Body of pancreas (tissue), 4 donors: ENCODE results near the gene IMPDH1. TPM values are rescaled to one million over a fixed set of nuclear protein-coding genes. Genes with fewer than 3 reads are reported as not detected.
A peak's percentile ranks its signal among the peaks of the same experiment; 100 is the strongest.

Experiments
- ATAC-seq: fragments of 150-250 bp; one replicate; pipeline ENCODE4 v1.9.1; 2016
- DNase-seq, 4 donors: peaks; one replicate each; pipeline ENCODE4 v3.0.0-alpha.2; 2019
- H3K27ac ChIP-seq, 4 donors: fragments of 200-600 bp; sonication (generic); 1 replicate in 3 of 4; 2 replicates in 1 of 4; pipeline versions ENCODE4 v1.5.1 to v1.6.1; 2016 to 2019; ENCODE audit warnings: mild to moderate bottlenecking in 1 of 4, mixed read lengths in 1 of 4, moderate library complexity in 1 of 4
- H3K27me3 ChIP-seq, 2 donors: fragments of 200-600 bp; sonication (generic); one replicate each; pipeline ENCODE4 v1.6.0; 2016; ENCODE audit warnings: mild to moderate bottlenecking in 1 of 2
- H3K36me3 ChIP-seq, 2 donors: fragments of 200-600 bp; sonication (generic); replicated peaks in 1 of 2; 2 replicates each; pipeline ENCODE4 v1.5.1; 2016; ENCODE audit warnings: low read depth in 2 of 2; ENCODE audit not compliant: insufficient read depth in 1 of 2
- H3K4me1 ChIP-seq: fragments of 200-600 bp; sonication (generic); one replicate; pipeline ENCODE4 v1.6.0; 2016
- H3K4me3 ChIP-seq, 2 donors: fragments of 200-600 bp; sonication (generic); 1 replicate in 1 of 2; 2 replicates in 1 of 2; pipeline ENCODE4 v1.5.1; 2016 to 2019
- H3K9me3 ChIP-seq, 3 donors: fragments of 200-600 bp; sonication (generic); 1 replicate in 2 of 3; 2 replicates in 1 of 3; pipeline ENCODE4 v1.5.1; 2016
- CTCF ChIP-seq, 7 experiments: fragments of 450-650 bp in 4 of 7; fragments of 200-600 bp in 3 of 7; sonication (generic) in 3 of 7; IDR thresholded peaks; one replicate each; pipeline ENCODE4 v1.5.1; 2016 to 2019; ENCODE audit warnings: antibody characterized with exemption in 7 of 7
- POLR2A ChIP-seq, 3 donors: fragments of 450-650 bp; IDR thresholded peaks; one replicate each; pipeline ENCODE4 v1.6.1; 2016; ENCODE audit warnings: antibody characterized with exemption in 3 of 3, mild to moderate bottlenecking in 2 of 3
- WGBS, 2 donors: methylation state at CpG; one replicate each; pipeline ENCODE4 v1.1.5; 2017; 5-methylcytosine and 5-hydroxymethylcytosine counted together
- intact Hi-C: fragments of 100-400 bp; cut with DNase I; formaldehyde crosslinking; loops from one replicate; pipeline ENCODE4 v1.15.1; 2023
- total RNA-seq, 2 donors: library from RNA; depleted of rRNA; stranded (reverse); fragments of >200 nt; gene quantifications; one replicate each; pipeline ENCODE4 v1.1.0, GENCODE V29; 2016

The IMPDH1 gene
- total RNA-seq, 2 donors from 2014 or later: 23.9 to 46.1 TPM

GRCh38 chr7:128407233-128407589, 2.6 kb downstream of the IMPDH1 start:
- Histone ChIP-seq H3K9me3 (no peaks in the 10 kb centered on the region), H3K27ac (no peak overlapping the region), H3K4me1 (peaks cover 32% of the 10 kb centered on the region), H3K36me3 (no peaks in the 10 kb centered on the region), H3K27me3 (no peaks in the 10 kb centered on the region), H3K4me3 (no peak overlapping the region)
- intact Hi-C loops: no loop called here
- TF ChIP-seq POLR2A (IDR thresholded peaks at IDR 0.05) (no peak), CTCF (IDR thresholded peaks at IDR 0.05) (no peak)
- no peak for ATAC-seq
- 87 to 95% methylated on average over 2 to 4 of the region's 7 CpGs for WGBS, 2 donors
- no peak for DNase-seq

- Histone ChIP-seq H3K27me3 (no peaks in the 10 kb centered on the region), H3K9me3 (no peaks in the 10 kb centered on the region), H3K4me1 (peaks cover 32% of the 10 kb centered on the region), H3K27ac (no peak overlapping the region), H3K4me3 (no peak overlapping the region), H3K36me3 (no peaks in the 10 kb centered on the region)
- ATAC-seq (no peak), DNase-seq (no peak)
- intact Hi-C loops: no loop called here
- TF ChIP-seq CTCF (IDR thresholded peaks at IDR 0.05) (no peak), POLR2A (IDR thresholded peaks at IDR 0.05) (no peak)
- 37 to 69% methylated on average over 8 to 15 of the region's 17 CpGs for WGBS, 2 donors
Observed at GRCh38 chr7:128406314-128407232, 3.2 kb downstream of the IMPDH1 start.

GRCh38 chr7:128405471-128406313, 4.1 kb downstream of the IMPDH1 start:
- 0 to 1% methylated on average over 16 to 85 of the region's 107 CpGs for WGBS, 2 donors
- peaks cover 32% of the 10 kb centered on the region for H3K4me1 ChIP-seq

GRCh38 chr7:128404886-128405470, 4.8 kb downstream of the IMPDH1 start:
- peak in 1 of 4 donors; percentile 40 for DNase-seq

More at GRCh38 chr7:128405471-128406313, 4.1 kb downstream of the IMPDH1 start:
- intact Hi-C loops: no loop called here
- peak overlapping the region in 3 of 4 donors; percentile 24 to 38 (median 32) for H3K27ac ChIP-seq
- H3K36me3 ChIP-seq: peaks cover 0 to 2% of the 10 kb centered on the region in 2 donors
- H3K27me3 ChIP-seq: no peaks in the 10 kb centered on the region
- H3K9me3 ChIP-seq: no peaks in the 10 kb centered on the region
- DNase-seq (peak; percentile 29 to 59 (median 47)), ATAC-seq (peak; percentile 51)
- TF ChIP-seq POLR2A (IDR thresholded peaks at IDR 0.05): peak; percentile 30 to 54 (median 52)
- peak in 1 of 7 experiments; percentile 4 for TF ChIP-seq CTCF (IDR thresholded peaks at IDR 0.05)
- peak overlapping the region; percentile 57 to 92 for H3K4me3 ChIP-seq

More at GRCh38 chr7:128404886-128405470, 4.8 kb downstream of the IMPDH1 start:
- Histone ChIP-seq H3K27me3 (no peaks in the 10 kb centered on the region), H3K27ac (peak overlapping the region in 3 of 4 donors; percentile 24 to 38 (median 32)), H3K4me3 (peak overlapping the region; percentile 57 to 92), H3K9me3 (no peaks in the 10 kb centered on the region), H3K4me1 (peaks cover 27% of the 10 kb centered on the region), H3K36me3 (peaks cover 0 to 8% of the 10 kb centered on the region in 2 donors)
- intact Hi-C loops: no loop called here
- TF ChIP-seq POLR2A (IDR thresholded peaks at IDR 0.05) (no peak), CTCF (IDR thresholded peaks at IDR 0.05) (peak in 3 of 7 experiments; percentile 12 to 29 (median 25))
- ATAC-seq: no peak
- 29 to 57% methylated on average over 1 to 13 of the region's 13 CpGs for WGBS, 2 donors
